GM23338 (cell line): ENCODE data around the gene SRD5A3. TPM values are rescaled to one million over a fixed set of nuclear protein-coding genes. Genes with fewer than 3 reads are reported as not detected.

Source experiments
- ATAC-seq: fragments of 200-7000 bp; cut with Tn5 transposase; 3 replicates; pipeline ENCODE4 v1.9.1; 2020
- DNase-seq: peaks from one replicate; pipeline ENCODE4 v3.0.0-alpha.2; 2015; ENCODE audit warnings: low spot score
- H2AFZ ChIP-seq: fragments of 200-600 bp; sonication (generic); 2 replicates; pipeline ENCODE4 v1.8.0; 2016; ENCODE audit warnings: antibody characterized with exemption, mild to moderate bottlenecking, moderate library complexity
- H3F3A ChIP-seq: fragments of 200-600 bp; sonication (generic); replicated peaks from 2 replicates; pipeline ENCODE4 v1.8.0; 2017; ENCODE audit warnings: antibody characterized with exemption, mixed run types, low read depth
- H3K27ac ChIP-seq: fragments of 200-600 bp; sonication (generic); 2 replicates; pipeline ENCODE4 v1.6.1; 2016; ENCODE audit warnings: low read depth
- H3K27me3 ChIP-seq: fragments of 200-600 bp; sonication (generic); 2 replicates; pipeline ENCODE4 v1.8.0; 2016; ENCODE audit warnings: mild to moderate bottlenecking, mixed run types, moderate library complexity; ENCODE audit not compliant: insufficient read depth
- H3K36me3 ChIP-seq: fragments of 200-600 bp; sonication (generic); 2 replicates; pipeline ENCODE4 v1.8.0; 2016; ENCODE audit warnings: mild to moderate bottlenecking; ENCODE audit not compliant: insufficient read depth
- H3K4me1 ChIP-seq: fragments of 200-600 bp; sonication (generic); 2 replicates; pipeline ENCODE4 v1.8.0; 2016; ENCODE audit warnings: mild to moderate bottlenecking, moderate library complexity; ENCODE audit not compliant: insufficient read depth
- H3K4me2 ChIP-seq: fragments of 200-600 bp; sonication (generic); 2 replicates; pipeline ENCODE4 v1.7.1; 2017; ENCODE audit warnings: mixed run types
- H3K4me3 ChIP-seq: fragments of 200-600 bp; sonication (generic); 2 replicates; pipeline ENCODE4 v1.6.1; 2016; ENCODE audit warnings: mixed run types
- H3K79me2 ChIP-seq: fragments of 200-600 bp; sonication (generic); replicated peaks from 2 replicates; pipeline ENCODE4 v1.8.0; 2017; ENCODE audit warnings: mild to moderate bottlenecking; ENCODE audit not compliant: insufficient read depth
- H3K9me2 ChIP-seq: fragments of 200-600 bp; sonication (generic); 2 replicates; pipeline ENCODE4 v1.8.0; 2017; ENCODE audit not compliant: insufficient read depth
- H4K20me1 ChIP-seq: fragments of 200-600 bp; sonication (generic); replicated peaks from 2 replicates; pipeline ENCODE4 v1.8.0; 2017; ENCODE audit warnings: mild to moderate bottlenecking; ENCODE audit not compliant: insufficient read depth
- H3K27ac Mint-ChIP-seq: 2 replicates; pipeline ENCODE4 v1.8.0; 2020; ENCODE audit warnings: inconsistent platforms, mild to moderate bottlenecking, moderate library complexity, mixed read lengths
- H3K27me3 Mint-ChIP-seq: 3 replicates; pipeline ENCODE4 v1.8.0; 2022; ENCODE audit warnings: low read depth, mild to moderate bottlenecking, moderate library complexity, mixed read lengths, inconsistent platforms; ENCODE audit not compliant: insufficient read depth, poor library complexity
- H3K36me3 Mint-ChIP-seq: 3 replicates; pipeline ENCODE4 v1.8.0; 2021; ENCODE audit warnings: low read depth, mild to moderate bottlenecking, inconsistent platforms, moderate library complexity, mixed read lengths
- H3K4me1 Mint-ChIP-seq: 3 replicates; pipeline ENCODE4 v1.8.0; 2020; ENCODE audit warnings: mild to moderate bottlenecking, inconsistent platforms, mixed read lengths
- H3K4me3 Mint-ChIP-seq: 3 replicates; pipeline ENCODE4 v1.8.0; 2021; ENCODE audit warnings: moderate library complexity, mild to moderate bottlenecking, inconsistent platforms, mixed read lengths
- H3K9me3 Mint-ChIP-seq: 3 replicates; pipeline ENCODE4 v1.8.0; 2020; ENCODE audit warnings: moderate library complexity, mild to moderate bottlenecking, inconsistent platforms, mixed read lengths
- CREB1 ChIP-seq: fragments of 250-450 bp; sonication (Bioruptor Pico); IDR thresholded peaks from 2 replicates; pipeline ENCODE4 v1.5.0; 2020; ENCODE audit warnings: low read depth, mild to moderate bottlenecking, moderate library complexity
- EZH2phosphoT487 ChIP-seq: fragments of 200-600 bp; sonication (generic); IDR thresholded peaks from one replicate; pipeline ENCODE4 v1.8.1; 2018; ENCODE audit warnings: antibody characterized with exemption; ENCODE audit not compliant: unreplicated experiment
- JUNB ChIP-seq: IDR thresholded peaks from one replicate; pipeline ENCODE4 v1.6.1; 2016; ENCODE audit warnings: antibody characterized with exemption; ENCODE audit not compliant: unreplicated experiment
- STAT1 ChIP-seq: IDR thresholded peaks from one replicate; pipeline ENCODE4 v1.6.1; 2016; ENCODE audit warnings: antibody characterized with exemption; ENCODE audit not compliant: unreplicated experiment
- ZNF114 ChIP-seq: fragments of 250-450 bp; sonication (Bioruptor Pico); IDR thresholded peaks from 2 replicates; pipeline ENCODE4 v1.5.0; 2020; ENCODE audit warnings: mild to moderate bottlenecking, moderate library complexity
- polyA plus RNA-seq: library from polyadenylated mRNA; unstranded; fragments of >200 nt; fragmentation: Nextera tagmentation; extraction: Ambion mirVana; gene quantifications from 2 replicates; pipeline ENCODE4 v1.2.1, GENCODE V29; 2016
- total RNA-seq: library from RNA; depleted of rRNA; stranded (reverse); fragments of >200 nt; shearing (Covaris generic); gene quantifications from 2 replicates; pipeline ENCODE4 v1.2.3, GENCODE V29; 2014
- TF ChIP-seq, protein P1 (sequence below): fragments of 250-450 bp; sonication (Bioruptor Pico); IDR thresholded peaks from 2 replicates; pipeline ENCODE4 v1.5.0; 2020; ENCODE audit warnings: mild to moderate bottlenecking, moderate library complexity
- TF ChIP-seq, protein P2 (sequence below): IDR thresholded peaks from one replicate; pipeline ENCODE4 v1.6.1; 2018; ENCODE audit warnings: antibody characterized with exemption; ENCODE audit not compliant: unreplicated experiment

The SRD5A3 gene
- total and polyA plus RNA-seq, 2 experiments from 2014 or later: 23.0 to 49.9 TPM

DNA sequence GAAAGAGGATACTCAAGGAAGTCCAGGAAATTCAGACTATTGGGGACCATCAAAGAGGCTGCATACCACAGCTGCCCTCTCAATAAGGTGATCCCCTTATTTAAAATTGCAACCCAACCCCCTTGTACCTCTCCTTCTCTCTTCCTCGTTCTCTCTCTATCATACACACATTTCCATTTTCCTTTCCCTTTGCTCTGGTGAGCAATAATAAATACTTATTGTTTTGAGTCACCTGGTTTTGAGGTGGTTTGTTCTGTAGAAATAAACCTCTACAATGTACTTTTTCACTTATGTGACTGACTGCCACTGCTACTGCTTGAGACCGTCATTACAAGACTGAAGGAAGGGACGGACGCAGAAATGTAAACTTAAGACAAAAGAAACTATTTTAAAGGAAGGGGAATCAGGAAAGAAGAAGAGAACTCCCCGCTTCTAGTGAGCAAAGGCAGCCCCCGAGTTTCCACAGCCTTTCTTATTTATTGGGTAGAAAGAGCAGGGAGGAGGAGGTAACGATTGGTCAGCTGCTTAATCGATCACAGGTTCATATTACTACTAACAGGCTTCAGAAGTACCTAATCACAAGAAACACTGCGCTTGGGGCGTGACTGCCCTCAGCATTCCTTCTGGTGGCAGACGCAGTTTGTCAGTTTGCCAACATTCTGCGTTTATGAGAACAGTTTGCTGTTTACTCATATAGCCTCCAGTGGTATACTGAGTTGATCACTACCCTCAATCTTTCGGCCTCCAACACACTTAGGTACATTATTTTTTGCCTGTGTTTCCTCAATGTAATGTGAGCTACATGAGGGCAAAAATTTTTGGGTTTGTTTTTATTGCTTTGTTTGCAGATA is 32.8 kb downstream of the SRD5A3 start (continued):
- TF ChIP-seq, protein P1, sequence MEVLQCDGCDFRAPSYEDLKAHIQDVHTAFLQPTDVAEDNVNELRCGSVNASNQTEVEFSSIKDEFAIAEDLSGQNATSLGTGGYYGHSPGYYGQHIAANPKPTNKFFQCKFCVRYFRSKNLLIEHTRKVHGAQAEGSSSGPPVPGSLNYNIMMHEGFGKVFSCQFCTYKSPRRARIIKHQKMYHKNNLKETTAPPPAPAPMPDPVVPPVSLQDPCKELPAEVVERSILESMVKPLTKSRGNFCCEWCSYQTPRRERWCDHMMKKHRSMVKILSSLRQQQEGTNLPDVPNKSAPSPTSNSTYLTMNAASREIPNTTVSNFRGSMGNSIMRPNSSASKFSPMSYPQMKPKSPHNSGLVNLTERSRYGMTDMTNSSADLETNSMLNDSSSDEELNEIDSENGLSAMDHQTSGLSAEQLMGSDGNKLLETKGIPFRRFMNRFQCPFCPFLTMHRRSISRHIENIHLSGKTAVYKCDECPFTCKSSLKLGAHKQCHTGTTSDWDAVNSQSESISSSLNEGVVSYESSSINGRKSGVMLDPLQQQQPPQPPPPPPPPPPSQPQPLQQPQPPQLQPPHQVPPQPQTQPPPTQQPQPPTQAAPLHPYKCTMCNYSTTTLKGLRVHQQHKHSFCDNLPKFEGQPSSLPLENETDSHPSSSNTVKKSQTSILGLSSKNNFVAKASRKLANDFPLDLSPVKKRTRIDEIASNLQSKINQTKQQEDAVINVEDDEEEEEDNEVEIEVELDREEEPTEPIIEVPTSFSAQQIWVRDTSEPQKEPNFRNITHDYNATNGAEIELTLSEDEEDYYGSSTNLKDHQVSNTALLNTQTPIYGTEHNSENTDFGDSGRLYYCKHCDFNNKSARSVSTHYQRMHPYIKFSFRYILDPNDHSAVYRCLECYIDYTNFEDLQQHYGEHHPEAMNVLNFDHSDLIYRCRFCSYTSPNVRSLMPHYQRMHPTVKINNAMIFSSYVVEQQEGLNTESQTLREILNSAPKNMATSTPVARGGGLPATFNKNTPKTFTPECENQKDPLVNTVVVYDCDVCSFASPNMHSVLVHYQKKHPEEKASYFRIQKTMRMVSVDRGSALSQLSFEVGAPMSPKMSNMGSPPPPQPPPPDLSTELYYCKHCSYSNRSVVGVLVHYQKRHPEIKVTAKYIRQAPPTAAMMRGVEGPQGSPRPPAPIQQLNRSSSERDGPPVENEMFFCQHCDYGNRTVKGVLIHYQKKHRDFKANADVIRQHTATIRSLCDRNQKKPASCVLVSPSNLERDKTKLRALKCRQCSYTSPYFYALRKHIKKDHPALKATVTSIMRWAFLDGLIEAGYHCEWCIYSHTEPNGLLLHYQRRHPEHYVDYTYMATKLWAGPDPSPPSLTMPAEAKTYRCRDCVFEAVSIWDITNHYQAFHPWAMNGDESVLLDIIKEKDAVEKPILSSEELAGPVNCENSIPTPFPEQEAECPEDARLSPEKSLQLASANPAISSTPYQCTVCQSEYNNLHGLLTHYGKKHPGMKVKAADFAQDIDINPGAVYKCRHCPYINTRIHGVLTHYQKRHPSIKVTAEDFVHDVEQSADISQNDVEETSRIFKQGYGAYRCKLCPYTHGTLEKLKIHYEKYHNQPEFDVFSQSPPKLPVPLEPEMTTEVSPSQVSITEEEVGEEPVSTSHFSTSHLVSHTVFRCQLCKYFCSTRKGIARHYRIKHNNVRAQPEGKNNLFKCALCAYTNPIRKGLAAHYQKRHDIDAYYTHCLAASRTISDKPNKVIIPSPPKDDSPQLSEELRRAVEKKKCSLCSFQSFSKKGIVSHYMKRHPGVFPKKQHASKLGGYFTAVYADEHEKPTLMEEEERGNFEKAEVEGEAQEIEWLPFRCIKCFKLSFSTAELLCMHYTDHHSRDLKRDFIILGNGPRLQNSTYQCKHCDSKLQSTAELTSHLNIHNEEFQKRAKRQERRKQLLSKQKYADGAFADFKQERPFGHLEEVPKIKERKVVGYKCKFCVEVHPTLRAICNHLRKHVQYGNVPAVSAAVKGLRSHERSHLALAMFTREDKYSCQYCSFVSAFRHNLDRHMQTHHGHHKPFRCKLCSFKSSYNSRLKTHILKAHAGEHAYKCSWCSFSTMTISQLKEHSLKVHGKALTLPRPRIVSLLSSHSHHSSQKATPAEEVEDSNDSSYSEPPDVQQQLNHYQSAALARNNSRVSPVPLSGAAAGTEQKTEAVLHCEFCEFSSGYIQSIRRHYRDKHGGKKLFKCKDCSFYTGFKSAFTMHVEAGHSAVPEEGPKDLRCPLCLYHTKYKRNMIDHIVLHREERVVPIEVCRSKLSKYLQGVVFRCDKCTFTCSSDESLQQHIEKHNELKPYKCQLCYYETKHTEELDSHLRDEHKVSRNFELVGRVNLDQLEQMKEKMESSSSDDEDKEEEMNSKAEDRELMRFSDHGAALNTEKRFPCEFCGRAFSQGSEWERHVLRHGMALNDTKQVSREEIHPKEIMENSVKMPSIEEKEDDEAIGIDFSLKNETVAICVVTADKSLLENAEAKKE (CRISPR knock-in tag): no peak
- TF ChIP-seq STAT1 (no peak), ZNF114 (CRISPR knock-in tag) (no peak), EZH2phosphoT487 (no peak), CREB1 (CRISPR knock-in tag) (no peak)

DNA sequence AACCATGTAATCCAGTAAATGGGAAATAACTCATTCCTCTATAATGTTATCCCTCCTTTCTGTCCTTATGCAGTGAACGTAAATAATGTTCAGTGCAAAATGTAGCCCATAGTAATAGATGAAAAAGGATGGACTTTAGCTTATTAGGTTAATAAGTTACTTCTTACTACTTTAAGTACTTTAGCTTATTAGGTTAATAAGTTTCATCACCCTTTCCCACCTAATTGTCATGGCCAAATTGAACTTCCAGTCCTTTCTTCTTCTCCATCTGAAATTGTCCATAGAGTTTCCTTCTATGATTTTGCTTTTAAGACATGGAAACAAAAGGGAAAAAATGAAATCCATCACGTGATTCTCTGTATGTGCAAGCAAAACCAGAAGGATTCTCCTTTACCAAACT is 34.5 kb downstream of the SRD5A3 start:
- H3K4me3 ChIP-seq: no peak overlapping the region
- no peaks in the 10 kb centered on the region for H4K20me1 ChIP-seq
- Mint-ChIP-seq H3K4me1 (peaks cover 3% of the 10 kb centered on the region; the same call in 2 of the 3 replicates), H3K27me3 (peaks cover 4% of the 10 kb centered on the region), H3K27ac (no peak overlapping the region), H3K36me3 (no peaks in the 10 kb centered on the region), H3K4me3 (no peak overlapping the region), H3K9me3 (no peaks in the 10 kb centered on the region)
- no peak overlapping the region for H2AFZ ChIP-seq
- no peaks in the 10 kb centered on the region for H3K36me3 ChIP-seq
- DNase-seq: no peak
- no peak for ATAC-seq
- H3K9me2 ChIP-seq: no peaks in the 10 kb centered on the region
- H3K27ac ChIP-seq: no peak overlapping the region
- H3F3A ChIP-seq: no peaks in the 10 kb centered on the region
- H3K4me2 ChIP-seq: no peak overlapping the region
- no peaks in the 10 kb centered on the region for H3K4me1 ChIP-seq
- no peaks in the 10 kb centered on the region for H3K27me3 ChIP-seq
- H3K79me2 ChIP-seq: no peaks in the 10 kb centered on the region
- no peak for TF ChIP-seq EZH2phosphoT487
- TF ChIP-seq JUNB: no peak
- TF ChIP-seq, protein P2, sequence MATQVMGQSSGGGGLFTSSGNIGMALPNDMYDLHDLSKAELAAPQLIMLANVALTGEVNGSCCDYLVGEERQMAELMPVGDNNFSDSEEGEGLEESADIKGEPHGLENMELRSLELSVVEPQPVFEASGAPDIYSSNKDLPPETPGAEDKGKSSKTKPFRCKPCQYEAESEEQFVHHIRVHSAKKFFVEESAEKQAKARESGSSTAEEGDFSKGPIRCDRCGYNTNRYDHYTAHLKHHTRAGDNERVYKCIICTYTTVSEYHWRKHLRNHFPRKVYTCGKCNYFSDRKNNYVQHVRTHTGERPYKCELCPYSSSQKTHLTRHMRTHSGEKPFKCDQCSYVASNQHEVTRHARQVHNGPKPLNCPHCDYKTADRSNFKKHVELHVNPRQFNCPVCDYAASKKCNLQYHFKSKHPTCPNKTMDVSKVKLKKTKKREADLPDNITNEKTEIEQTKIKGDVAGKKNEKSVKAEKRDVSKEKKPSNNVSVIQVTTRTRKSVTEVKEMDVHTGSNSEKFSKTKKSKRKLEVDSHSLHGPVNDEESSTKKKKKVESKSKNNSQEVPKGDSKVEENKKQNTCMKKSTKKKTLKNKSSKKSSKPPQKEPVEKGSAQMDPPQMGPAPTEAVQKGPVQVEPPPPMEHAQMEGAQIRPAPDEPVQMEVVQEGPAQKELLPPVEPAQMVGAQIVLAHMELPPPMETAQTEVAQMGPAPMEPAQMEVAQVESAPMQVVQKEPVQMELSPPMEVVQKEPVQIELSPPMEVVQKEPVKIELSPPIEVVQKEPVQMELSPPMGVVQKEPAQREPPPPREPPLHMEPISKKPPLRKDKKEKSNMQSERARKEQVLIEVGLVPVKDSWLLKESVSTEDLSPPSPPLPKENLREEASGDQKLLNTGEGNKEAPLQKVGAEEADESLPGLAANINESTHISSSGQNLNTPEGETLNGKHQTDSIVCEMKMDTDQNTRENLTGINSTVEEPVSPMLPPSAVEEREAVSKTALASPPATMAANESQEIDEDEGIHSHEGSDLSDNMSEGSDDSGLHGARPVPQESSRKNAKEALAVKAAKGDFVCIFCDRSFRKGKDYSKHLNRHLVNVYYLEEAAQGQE: no peak
